H1 (cell line): ENCODE measurements around the gene VPS54. TPM values are rescaled to one million over a fixed set of nuclear protein-coding genes. Genes with fewer than 3 reads are reported as not detected.

Experiments
- CBX8 ChIP-seq: fragments of 300-800, 300-1000 bp; sonication (generic); IDR thresholded peaks from 2 replicates; pipeline ENCODE4 v1.7.1; 2016; ENCODE audit warnings: low read depth, low read length, borderline replicate concordance
- JUN ChIP-seq: IDR thresholded peaks from 2 replicates; pipeline ENCODE4 v1.6.1; 2011; ENCODE audit warnings: low read depth, mild to moderate bottlenecking, improper control_type of control experiment, low read length
- polyA plus RNA-seq, 7 experiments: library from polyadenylated mRNA; depleted of rRNA in 3 of 7; stranded (reverse) in 5 of 7; unstranded in 2 of 7; fragments of >200 nt in 5 of 7; fragments of 200-250 nt in 2 of 7; gene quantifications; 1 replicate in 5 of 7; 2 replicates in 1 of 7; 4 replicates in 1 of 7; pipeline versions ENCODE4 v1.2.1 to v1.2.3, GENCODE V29; 2011 to 2013; ENCODE audit warnings: missing spikeins in 2 of 7, mixed read lengths in 2 of 7
- total RNA-seq: library from RNA; stranded (reverse); fragmentation: NEBNext Ultra II Directional; extraction: Animal tissue kit (Norgen Biotek cat#: 25700); gene quantifications from 2 replicates; pipeline ENCODE4 v1.2.1, GENCODE V29; 2021

The VPS54 gene
- total and polyA plus RNA-seq, 2 of the 8 experiments (the other 6 are each of a cell fraction or from before 2014, with no cell fraction given), result 3.6 to 13.2 TPM

DNA sequence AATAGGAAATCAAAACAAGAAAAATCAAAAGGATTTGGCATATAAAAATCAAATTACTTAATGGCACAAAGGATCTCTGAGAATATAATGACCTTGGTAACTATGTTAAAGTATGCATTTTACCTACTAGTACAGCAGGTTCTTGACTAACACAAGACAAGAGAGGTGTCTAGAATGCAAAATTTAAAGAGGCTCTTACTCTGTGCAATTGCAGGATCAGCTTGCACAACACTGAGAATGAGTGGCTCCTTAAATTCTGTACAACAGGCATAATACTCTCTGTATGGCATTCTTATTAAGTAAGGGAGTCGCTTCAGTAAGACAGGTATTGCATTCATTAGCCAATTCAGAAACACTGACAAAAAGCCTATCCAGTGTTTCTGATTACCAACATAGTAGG lies 104.9 kb downstream of the VPS54 start (continued):
- TF ChIP-seq JUN, result no peak
- TF ChIP-seq CBX8, result no peak
